Esophagus squamous epithelium (tissue), 4 donors: Measurements from ENCODE around the gene CCDC82.

ENCODE experiments used
- CTCF ChIP-seq, 6 experiments: fragments of 450-650 bp in 4 of 6; fragments of 200-600 bp in 2 of 6; sonication (generic) in 2 of 6; IDR thresholded peaks; one replicate each; pipeline ENCODE4 v1.5.1; 2016 to 2019; ENCODE audit warnings: antibody characterized with exemption in 6 of 6, mild to moderate bottlenecking in 4 of 6, moderate library complexity in 4 of 6
- POLR2A ChIP-seq, 4 donors: fragments of 450-650 bp; IDR thresholded peaks; one replicate each; pipeline ENCODE4 v1.6.1; 2017; ENCODE audit warnings: antibody characterized with exemption in 4 of 4, mild to moderate bottlenecking in 4 of 4, moderate library complexity in 3 of 4

- TF ChIP-seq POLR2A (IDR thresholded peaks at IDR 0.05) = no peak
- TF ChIP-seq CTCF (IDR thresholded peaks at IDR 0.05) = no peak
Observed at GRCh38 chr11:96318850-96319249, 70.9 kb downstream of the CCDC82 start.
